ENCODE data around the gene OR10G8. TPM values are rescaled to one million over a fixed set of nuclear protein-coding genes. Genes with fewer than 3 reads are reported as not detected.

Gene OR10G8
- total RNA-seq, 4 donors from 2014 or later, result not detected

GRCh38 chr11:124036666-124037065 is 10.1 kb downstream of the OR10G8 start:
- intact Hi-C loops (cut with DNase I; ENCODE audit: low total_unique reads), result no loop called here
- no peak overlapping the region for H3K4me3 ChIP-seq (ENCODE audit: low read depth, poor library complexity, severe bottlenecking)
- DNase-seq (ENCODE audit: low spot score in 2 of 2), result no peak
- 41 to 53% methylated on average over 1 of the region's 1 CpG for WGBS, 2 donors
- TF ChIP-seq POLR2A (IDR thresholded peaks at IDR 0.05) (no peak), CTCF (IDR thresholded peaks at IDR 0.05) (no peak)

- no peak overlapping the region for H3K4me3 ChIP-seq (ENCODE audit: low read depth, poor library complexity, severe bottlenecking)
- TF ChIP-seq POLR2A (IDR thresholded peaks at IDR 0.05) (no peak), CTCF (IDR thresholded peaks at IDR 0.05) (no peak)
- WGBS, 2 donors, result 85 to 86% methylated on average over 9 of the region's 9 CpGs
- no peak for DNase-seq (ENCODE audit: low spot score in 2 of 2)
- intact Hi-C loops (cut with DNase I; ENCODE audit: low total_unique reads), result no loop called here
These were observed 13.0 kb downstream of the OR10G8 start for GRCh38 chr11:124039557-124039956.

GRCh38 chr11:124041254-124041653 is 14.7 kb downstream of the OR10G8 start, which contains the start of gene OR10G7:
Gene OR10G7 (minus strand): TSS chr11:124041325. CDS start chr11:124039001, 2,324 bp downstream.
- 4 to 8% methylated on average over 1 of the region's 1 CpG for WGBS, 2 donors
- DNase-seq (ENCODE audit: low spot score in 2 of 2), result no peak
- H3K4me3 ChIP-seq (ENCODE audit: low read depth, poor library complexity, severe bottlenecking), result no peak within 1 kb of the TSS
- no peak for TF ChIP-seq POLR2A (IDR thresholded peaks at IDR 0.05)
- TF ChIP-seq CTCF (IDR thresholded peaks at IDR 0.05), result no peak
- intact Hi-C loops (cut with DNase I; ENCODE audit: low total_unique reads), result no loop called here

GRCh38 chr11:124043420-124043819 is 16.8 kb downstream of the OR10G8 start:
- H3K4me3 ChIP-seq (ENCODE audit: low read depth, poor library complexity, severe bottlenecking), result no peak overlapping the region
- no peak for DNase-seq (ENCODE audit: low spot score in 2 of 2)
- intact Hi-C loops (cut with DNase I; ENCODE audit: low total_unique reads), result no loop called here
- TF ChIP-seq POLR2A (IDR thresholded peaks at IDR 0.05), result no peak
- TF ChIP-seq CTCF (IDR thresholded peaks at IDR 0.05), result no peak
- WGBS, 2 donors, result 81 to 85% methylated on average over 4 of the region's 4 CpGs

- no peak overlapping the region for H3K4me3 ChIP-seq (ENCODE audit: low read depth, poor library complexity, severe bottlenecking)
- TF ChIP-seq POLR2A (IDR thresholded peaks at IDR 0.05), result no peak
- TF ChIP-seq CTCF (IDR thresholded peaks at IDR 0.05), result no peak
- intact Hi-C loops (cut with DNase I; ENCODE audit: low total_unique reads), result no loop called here
- no peak for DNase-seq (ENCODE audit: low spot score in 2 of 2)
- WGBS, 2 donors, result 31 to 49% methylated on average over 1 of the region's 1 CpG
These were observed 24.1 kb downstream of the OR10G8 start for GRCh38 chr11:124050748-124051147.

GRCh38 chr11:124052966-124053365 is 26.4 kb downstream of the OR10G8 start:
- 83 to 89% methylated on average over 3 of the region's 3 CpGs for WGBS, 2 donors
- no peak for DNase-seq (ENCODE audit: low spot score in 2 of 2)
- H3K4me3 ChIP-seq (ENCODE audit: low read depth, poor library complexity, severe bottlenecking), result no peak overlapping the region
- intact Hi-C loops (cut with DNase I; ENCODE audit: low total_unique reads), result no loop called here
- TF ChIP-seq CTCF (IDR thresholded peaks at IDR 0.05) (no peak), POLR2A (IDR thresholded peaks at IDR 0.05) (no peak)

All from lower leg skin (tissue), 4 donors.